Right renal cortex interstitium (tissue), 3 donors: ENCODE data around the gene UTS2R. TPM values are rescaled to one million over a fixed set of nuclear protein-coding genes. Genes with fewer than 3 reads are reported as not detected.
"Not testable (repeated sequence)": the region's sequence is repeated elsewhere in the genome, so short reads cannot be mapped to it uniquely, and the experiment has no call there.

Source experiments
- DNase-seq, 3 donors: peaks; one replicate each; pipeline ENCODE4 v3.0.0-alpha.2; 2013; ENCODE audit warnings: low read depth in 3 of 3, low spot score in 2 of 3
- polyA plus RNA-seq, 3 donors: library from polyadenylated mRNA; unstranded; fragments of 120-200 nt; gene quantifications; one replicate each; pipeline ENCODE4 v1.2.1, GENCODE V29; 2013; ENCODE audit not compliant: insufficient read length in 3 of 3

The UTS2R gene
- polyA plus RNA-seq, 3 donors = 0.11 to 0.61 (median 0.41) TPM

DNA sequence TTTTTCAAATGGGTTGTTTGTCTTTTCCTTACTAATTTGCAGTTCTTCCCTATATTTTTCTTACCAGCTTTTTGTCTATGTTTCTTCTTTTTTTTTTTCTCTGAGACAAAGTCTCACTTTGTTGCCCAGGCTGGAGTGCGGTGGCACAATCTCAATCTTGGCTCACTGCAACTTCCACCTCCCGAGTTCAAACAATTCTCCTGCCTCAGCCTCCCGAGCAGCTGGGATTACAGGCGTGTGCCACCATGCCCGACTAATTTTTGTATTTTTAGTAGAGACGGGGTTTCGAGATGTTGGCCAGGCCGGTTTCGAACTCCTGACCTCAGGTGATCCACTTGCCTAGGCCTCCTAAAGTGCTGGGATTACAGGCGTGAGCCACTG is 1.5 kb downstream of the UTS2R start:
- not testable (repeated sequence) for DNase-seq

DNA sequence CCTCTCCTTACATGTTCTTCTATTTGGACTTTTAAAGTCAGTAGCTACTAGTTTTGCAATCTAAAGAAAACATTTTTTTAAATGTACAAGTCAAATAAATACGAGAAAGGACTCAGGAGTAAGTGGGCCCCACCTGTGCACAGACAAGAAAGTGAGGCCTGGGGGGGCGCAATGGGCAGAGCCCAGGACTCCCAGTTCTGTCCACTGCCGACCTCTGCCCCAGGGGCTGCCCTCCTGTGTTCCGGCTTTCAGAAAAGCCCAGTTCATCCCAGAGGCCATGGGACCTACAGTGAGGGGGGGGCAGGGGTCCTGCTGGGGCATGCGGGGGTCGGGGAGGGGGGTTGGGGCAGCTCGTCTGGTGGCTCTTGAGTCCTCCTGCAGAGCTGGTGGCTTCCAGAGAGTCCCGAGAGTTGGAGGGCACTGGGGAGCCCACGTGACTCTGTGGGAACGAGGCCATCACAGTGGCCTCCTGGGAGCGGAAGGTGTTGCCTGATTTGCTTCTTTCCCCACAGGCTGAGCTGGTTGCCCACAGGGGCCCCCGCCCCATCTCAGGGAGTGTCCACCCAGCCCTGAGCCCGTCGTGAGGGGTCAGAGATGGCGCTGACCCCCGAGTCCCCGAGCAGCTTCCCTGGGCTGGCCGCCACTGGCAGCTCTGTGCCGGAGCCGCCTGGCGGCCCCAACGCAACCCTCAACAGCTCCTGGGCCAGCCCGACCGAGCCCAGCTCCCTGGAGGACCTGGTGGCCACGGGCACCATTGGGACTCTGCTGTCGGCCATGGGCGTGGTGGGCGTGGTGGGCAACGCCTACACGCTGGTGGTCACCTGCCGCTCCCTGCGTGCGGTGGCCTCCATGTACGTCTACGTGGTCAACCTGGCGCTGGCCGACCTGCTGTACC is 2.4 kb downstream of the UTS2R start:
- DNase-seq = no peak

GRCh38 chr17:82374626-82375331 is 3.2 kb downstream of the UTS2R start:
- no peak for DNase-seq

- no peak for DNase-seq
These were observed 3.9 kb downstream of the UTS2R start for GRCh38 chr17:82375359-82376041.

- no peak for DNase-seq
These were observed 4.6 kb downstream of the UTS2R start for GRCh38 chr17:82376042-82376730.

DNA sequence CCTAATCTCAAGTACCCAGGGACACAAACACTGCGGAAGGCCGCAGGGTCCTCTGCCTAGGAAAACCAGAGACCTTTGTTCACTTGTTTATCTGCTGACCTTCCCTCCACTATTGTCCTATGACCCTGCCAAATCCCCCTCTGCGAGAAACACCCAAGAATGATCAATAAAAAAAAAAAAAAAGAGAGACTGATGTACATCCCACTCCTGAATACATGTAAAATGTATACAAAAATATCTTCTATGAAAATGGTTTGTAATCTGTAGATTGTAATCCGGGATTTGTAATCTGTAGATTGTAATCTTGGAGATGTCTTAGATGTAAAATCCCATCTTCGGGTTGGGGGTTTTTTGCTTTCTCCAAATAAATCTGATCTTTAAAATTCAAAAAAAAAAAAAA is 5.7 kb downstream of the UTS2R start:
- not testable (repeated sequence) for DNase-seq

DNA sequence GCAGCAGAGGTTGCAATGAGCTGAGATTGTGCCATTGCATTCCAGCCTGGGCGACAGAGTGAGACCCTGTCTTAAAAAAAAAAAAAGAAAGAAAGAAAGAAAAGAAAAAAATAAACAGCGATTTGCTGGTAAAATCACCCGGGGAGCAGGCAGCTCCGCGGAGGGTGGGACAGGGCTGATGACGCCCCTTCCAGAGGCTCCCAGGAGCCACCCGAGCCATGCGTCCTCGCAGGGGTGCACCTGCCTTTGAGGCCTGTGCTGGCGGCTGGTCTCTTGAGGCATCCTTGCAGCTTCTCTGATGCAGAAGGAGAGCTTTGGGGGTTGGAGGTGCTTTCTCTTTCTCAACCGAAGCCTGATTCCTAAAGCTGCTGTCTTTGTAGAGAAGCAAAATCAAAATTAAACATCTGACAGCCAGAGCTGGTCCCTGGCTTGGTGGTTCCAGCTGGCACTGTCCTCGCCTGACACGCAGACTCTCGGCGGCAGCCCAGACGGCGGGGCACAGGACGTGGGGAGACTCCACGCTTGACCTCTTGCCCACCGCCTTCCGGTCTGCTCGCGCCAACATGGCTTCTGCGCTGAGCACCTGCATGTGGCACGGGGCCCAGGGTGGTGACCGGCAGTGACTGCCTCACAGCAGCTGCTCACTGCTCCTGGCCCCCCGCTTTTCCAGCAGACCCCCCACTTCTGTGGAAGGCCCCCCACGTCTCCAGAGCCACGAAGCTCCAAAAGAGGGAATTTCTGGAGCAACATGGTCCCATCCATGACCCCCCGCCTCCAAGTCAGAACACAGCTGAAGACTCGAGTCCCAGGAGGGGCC is 6.6 kb downstream of the UTS2R start:
- no peak for DNase-seq

DNA sequence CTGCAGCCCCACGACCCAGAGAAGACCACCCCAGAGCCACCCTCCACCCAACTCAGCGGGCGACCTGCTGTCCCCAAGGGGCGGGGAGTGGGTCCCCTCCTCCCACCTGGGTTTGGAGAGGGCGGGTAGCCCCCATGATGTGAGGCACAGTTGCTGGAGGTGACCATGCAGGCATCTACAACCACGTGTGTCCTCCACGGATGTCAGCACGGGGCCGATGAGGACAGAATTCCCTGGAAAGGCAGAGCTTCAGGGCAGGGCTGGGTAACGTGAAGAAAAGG is 7.1 kb downstream of the UTS2R start:
- DNase-seq = no peak

GRCh38 chr17:82380860-82381702 is 9.5 kb downstream of the UTS2R start:
- no peak for DNase-seq

GRCh38 chr17:82381703-82382009 is 10.1 kb downstream of the UTS2R start:
- DNase-seq = not testable (repeated sequence)

GRCh38 chr17:82382220-82382932 is 10.8 kb downstream of the UTS2R start:
- not testable (repeated sequence) for DNase-seq

DNA sequence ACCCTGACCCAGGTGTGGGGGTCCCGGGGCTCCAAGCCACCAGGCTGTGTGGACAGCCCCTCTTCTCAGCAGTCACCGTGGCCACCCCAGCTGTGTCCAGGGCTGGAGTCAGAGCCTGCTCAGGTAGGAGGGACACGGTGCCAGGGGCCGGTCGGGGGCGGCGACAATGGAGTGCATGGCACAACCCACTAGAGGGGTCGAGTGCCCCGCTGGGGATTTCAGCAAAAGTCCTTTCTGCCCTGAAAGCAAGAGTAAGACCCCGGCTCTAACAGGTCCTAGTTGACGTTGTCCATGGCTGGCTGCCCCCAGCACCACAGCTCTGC is 11.3 kb downstream of the UTS2R start:
- DNase-seq = no peak

GRCh38 chr17:82383411-82383810 is 11.8 kb downstream of the UTS2R start:
- DNase-seq = no peak

GRCh38 chr17:82384051-82384729 is 12.6 kb downstream of the UTS2R start:
- no peak for DNase-seq

- no peak for DNase-seq
These were observed 13.3 kb downstream of the UTS2R start for GRCh38 chr17:82384730-82385481.

DNA sequence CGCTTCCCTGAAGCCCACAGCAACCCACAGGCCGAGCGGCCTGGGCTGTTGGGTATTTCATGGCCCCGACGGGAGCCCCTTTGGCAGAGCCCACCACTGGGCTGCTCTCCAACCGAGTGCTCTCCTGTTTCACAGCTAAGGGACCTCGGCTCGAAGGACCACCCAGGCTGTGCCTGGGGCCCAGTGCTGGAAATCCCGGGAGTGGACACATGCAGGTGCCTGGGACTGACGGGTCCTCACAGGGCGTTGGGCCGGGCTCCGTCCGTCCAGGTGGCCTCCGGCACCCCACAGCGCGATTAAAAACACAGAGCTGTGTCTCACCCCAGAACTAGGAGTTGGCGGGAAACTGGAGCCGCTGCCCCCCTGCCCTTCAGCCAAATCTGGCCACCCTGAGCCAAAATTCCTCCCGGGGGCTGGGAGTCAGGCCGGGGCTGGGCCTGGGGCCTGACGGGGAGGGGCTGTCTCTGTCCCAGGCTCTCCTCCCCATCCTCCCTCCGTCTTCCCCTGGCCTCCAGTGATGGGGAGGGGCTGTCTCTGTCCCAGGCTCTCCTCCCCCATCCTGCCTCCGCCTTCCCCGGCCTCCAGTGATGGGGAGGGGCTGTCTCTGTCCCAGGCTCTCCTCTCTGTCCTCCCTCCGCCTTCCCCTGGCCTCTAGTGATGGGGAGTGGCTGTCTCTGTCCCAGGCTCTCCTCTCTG is 14.1 kb downstream of the UTS2R start:
- no peak for DNase-seq

DNA sequence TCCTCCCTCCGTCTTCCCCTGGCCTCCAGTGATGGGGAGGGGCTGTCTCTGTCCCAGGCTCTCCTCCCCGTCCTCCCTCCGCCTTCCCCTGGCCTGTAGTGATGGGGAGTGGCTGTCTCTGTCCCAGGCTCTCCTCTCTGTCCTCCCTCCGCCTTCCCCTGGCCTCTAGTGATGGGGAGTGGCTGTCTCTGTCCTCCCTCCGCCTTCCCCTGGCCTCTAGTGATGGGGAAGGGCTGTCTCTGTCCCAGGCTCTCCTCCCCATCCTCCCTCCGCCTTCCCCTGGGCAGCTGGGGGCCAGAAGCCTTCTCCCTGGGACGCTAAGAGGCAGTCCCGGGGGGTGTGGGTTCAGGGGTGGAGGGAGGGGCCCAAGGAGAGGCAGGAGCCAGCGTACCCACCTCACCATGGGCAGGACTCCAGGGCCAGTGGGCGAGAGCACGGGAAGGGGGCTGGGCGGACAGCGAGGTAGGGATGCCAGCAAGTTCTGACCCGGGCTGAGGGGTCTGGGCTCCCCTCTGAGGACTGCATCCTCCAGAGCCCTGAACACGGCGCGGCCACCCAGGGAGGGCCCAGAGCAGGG is 14.8 kb downstream of the UTS2R start:
- no peak for DNase-seq
